ENCODE data around the gene CGB2. TPM values are rescaled to one million over a fixed set of nuclear protein-coding genes. Genes with fewer than 3 reads are reported as not detected.

Gene CGB2
- total and polyA plus RNA-seq, 4 donors = 0.58 TPM; not detected in 3

- DNase-seq = peak; percentile 72 to 87 (median 84)
- peak overlapping the region; percentile 76 for H3K4me3 ChIP-seq
- WGBS, 2 donors = 28 to 43% methylated on average over 8 of the region's 8 CpGs
- TF ChIP-seq CTCF (IDR thresholded peaks at IDR 0.05; ENCODE audit: control extremely low read depth, extremely low read depth) = no peak
- ATAC-seq (ENCODE audit: insufficient read depth, low FRiP score) = peak; percentile 22
- H3K9me3 ChIP-seq (ENCODE audit: control insufficient read depth in 4 of 4, insufficient read depth in 3 of 4, low read length in 3 of 4) = no peaks in the 10 kb centered on the region
- no peaks in the 10 kb centered on the region for H3K27me3 ChIP-seq (ENCODE audit: control insufficient read depth in 3 of 3, insufficient read depth in 3 of 3, low read length in 2 of 3)
- peaks cover 0 to 21% (median 9%) of the 10 kb centered on the region in 4 donors for H3K36me3 ChIP-seq (ENCODE audit: control insufficient read depth in 4 of 4, insufficient read depth in 4 of 4, low read length in 4 of 4)
- peak overlapping the region; percentile 85 to 89 for H3K9ac ChIP-seq (ENCODE audit: insufficient read depth in 1 of 2, low read length in 2 of 2)
- H3K4me1 ChIP-seq (ENCODE audit: control insufficient read depth in 5 of 5, insufficient read depth in 5 of 5, low read length in 5 of 5) = peaks cover 4 to 22% (median 10%) of the 10 kb centered on the region in 5 donors
- peak overlapping the region; percentile 96 for H3K27ac ChIP-seq (ENCODE audit: low read depth in 1 of 2, low read length in 1 of 2)
Observed at GRCh38 chr19:48991873-48992580, 39.7 kb upstream of the CGB2 start.

GRCh38 chr19:48992581-48993174 is 39.0 kb upstream of the CGB2 start:
- peak overlapping the region; percentile 85 to 89 for H3K9ac ChIP-seq (ENCODE audit: insufficient read depth in 1 of 2, low read length in 2 of 2)
- no peaks in the 10 kb centered on the region for H3K9me3 ChIP-seq (ENCODE audit: control insufficient read depth in 4 of 4, insufficient read depth in 3 of 4, low read length in 3 of 4)
- H3K4me1 ChIP-seq (ENCODE audit: control insufficient read depth in 5 of 5, insufficient read depth in 5 of 5, low read length in 5 of 5) = peaks cover 4 to 22% (median 10%) of the 10 kb centered on the region in 5 donors
- no peaks in the 10 kb centered on the region for H3K27me3 ChIP-seq (ENCODE audit: control insufficient read depth in 3 of 3, insufficient read depth in 3 of 3, low read length in 2 of 3)
- TF ChIP-seq CTCF (IDR thresholded peaks at IDR 0.05; ENCODE audit: control extremely low read depth, extremely low read depth) = no peak
- H3K36me3 ChIP-seq (ENCODE audit: control insufficient read depth in 4 of 4, insufficient read depth in 4 of 4, low read length in 4 of 4) = peaks cover 0 to 17% (median 6%) of the 10 kb centered on the region in 4 donors
- WGBS, 2 donors = 0% methylated on average over 20 of the region's 20 CpGs
- ATAC-seq (ENCODE audit: insufficient read depth, low FRiP score) (no peak), DNase-seq (peak in 1 of 3 donors; percentile 33)
- peak overlapping the region; percentile 76 for H3K4me3 ChIP-seq
- peak overlapping the region; percentile 96 for H3K27ac ChIP-seq (ENCODE audit: low read depth in 1 of 2, low read length in 1 of 2)

GRCh38 chr19:48993175-48994034 is 38.3 kb upstream of the CGB2 start, which contains the start of the genes GYS1 and RUVBL2:
GYS1 (minus strand) TSS chr19:48993309; CDS start chr19:48993112, 197 bp downstream.
RUVBL2 (plus strand) TSS chr19:48993887; CDS start chr19:48993912, 25 bp downstream.
- Histone ChIP-seq H3K27me3 (ENCODE audit: control insufficient read depth in 3 of 3, insufficient read depth in 3 of 3, low read length in 2 of 3) (no peaks in the 10 kb centered on the region), H3K27ac (ENCODE audit: low read depth in 1 of 2, low read length in 1 of 2) (peak within 1 kb of the TSS; percentile 96), H3K9me3 (ENCODE audit: control insufficient read depth in 4 of 4, insufficient read depth in 3 of 4, low read length in 3 of 4) (no peaks in the 10 kb centered on the region), H3K4me1 (ENCODE audit: control insufficient read depth in 5 of 5, insufficient read depth in 5 of 5, low read length in 5 of 5) (peaks cover 4 to 22% (median 10%) of the 10 kb centered on the region in 5 donors), H3K36me3 (ENCODE audit: control insufficient read depth in 4 of 4, insufficient read depth in 4 of 4, low read length in 4 of 4) (peaks cover 0 to 14% (median 3%) of the 10 kb centered on the region in 4 donors), H3K4me3 (peak within 1 kb of the TSS; percentile 76), H3K9ac (ENCODE audit: insufficient read depth in 1 of 2, low read length in 2 of 2) (peak within 1 kb of the TSS; percentile 85 to 89)
- ATAC-seq (ENCODE audit: insufficient read depth, low FRiP score) (peak; percentile 95), DNase-seq (peak; percentile 100)
- peak; percentile 78 for TF ChIP-seq CTCF (IDR thresholded peaks at IDR 0.05; ENCODE audit: control extremely low read depth, extremely low read depth)
- WGBS, 2 donors = 0% methylated on average over 51 to 56 of the region's 56 CpGs

All from lung (tissue), 12 donors.